Raji (cell line): ENCODE measurements around the gene FHOD3.

Source experiments
- POLR2A ChIP-seq: IDR thresholded peaks from 2 replicates; pipeline ENCODE4 v1.6.1; 2011; ENCODE audit warnings: low read depth, low read length, control low read depth; ENCODE audit not compliant: insufficient read depth

The FHOD3 gene

DNA sequence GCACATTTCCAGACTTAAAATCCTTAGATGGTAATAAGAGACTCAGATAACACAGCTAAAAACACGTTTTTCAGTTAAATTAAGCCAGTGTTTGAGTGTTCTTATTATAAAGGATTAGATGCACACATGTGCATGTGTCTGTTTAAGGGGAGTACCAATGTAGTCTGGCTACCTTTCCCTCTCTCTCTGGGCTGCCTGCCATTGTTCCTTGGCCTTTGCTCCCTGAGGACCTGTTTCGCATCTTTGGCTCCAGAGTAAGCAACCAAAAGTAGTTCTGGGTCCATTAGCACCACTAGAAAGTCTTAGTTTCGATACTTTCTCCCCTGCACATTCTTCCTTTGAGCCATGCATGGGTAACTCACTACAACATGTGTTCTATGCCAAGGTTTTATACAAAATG lies 303.0 kb downstream of the FHOD3 start:
- no peak for TF ChIP-seq POLR2A

DNA sequence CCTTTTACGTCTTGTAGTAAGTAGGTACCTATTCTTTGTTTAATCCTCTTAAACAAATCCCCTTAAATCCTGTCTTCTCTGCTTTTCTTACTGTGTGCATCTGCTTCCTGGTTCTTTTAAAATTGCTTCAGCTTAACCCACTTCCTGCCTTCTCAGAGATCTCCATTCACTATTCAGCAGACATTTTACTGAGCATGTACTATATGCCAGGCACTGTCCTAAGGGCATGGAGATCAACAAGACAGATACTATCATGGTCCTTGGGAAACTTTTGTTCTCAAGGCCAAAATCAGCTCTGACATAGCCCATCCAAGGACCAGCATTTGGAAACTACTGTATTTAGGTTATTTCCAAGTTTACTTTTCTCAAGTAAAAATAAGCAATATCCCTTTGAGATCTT lies 303.8 kb downstream of the FHOD3 start:
- TF ChIP-seq POLR2A: no peak

DNA sequence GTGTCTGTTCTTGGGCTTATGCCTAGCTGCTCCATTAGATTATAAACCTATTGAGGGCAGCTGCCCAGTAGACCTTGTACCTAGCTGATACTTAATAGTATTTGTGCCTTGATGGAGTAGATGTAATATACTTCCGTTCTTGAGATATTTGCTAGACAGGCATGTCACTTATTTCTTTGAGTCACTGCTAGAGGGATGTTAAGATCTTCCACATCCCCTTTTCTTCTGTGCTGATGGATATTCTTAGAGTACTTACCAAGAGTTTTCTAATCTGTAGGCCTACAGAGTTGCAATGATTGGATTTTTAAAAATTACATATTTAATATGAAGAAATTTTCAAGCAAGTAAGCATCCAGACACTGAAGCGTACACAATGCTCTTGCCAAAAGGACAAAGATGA lies 304.6 kb downstream of the FHOD3 start:
- TF ChIP-seq POLR2A: no peak

DNA sequence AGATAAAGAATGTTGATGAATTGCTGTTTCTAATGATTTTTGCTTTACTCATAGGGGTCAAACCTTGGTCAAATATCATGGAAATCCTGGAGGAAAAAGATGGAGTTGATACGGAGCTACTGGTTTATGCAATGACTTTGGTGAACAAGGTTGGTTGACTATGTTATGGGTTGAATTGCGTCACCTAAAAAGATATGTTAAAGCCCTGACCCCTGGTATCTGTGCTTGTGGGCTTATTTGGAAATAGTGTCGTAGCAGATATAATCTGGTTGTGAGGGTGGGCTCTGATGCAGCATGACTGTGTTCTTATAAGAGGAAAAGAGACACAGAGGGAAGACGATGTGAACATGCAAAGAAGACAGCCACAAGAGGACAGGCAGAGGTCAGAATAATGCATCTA lies 305.1 kb downstream of the FHOD3 start:
- no peak for TF ChIP-seq POLR2A

DNA sequence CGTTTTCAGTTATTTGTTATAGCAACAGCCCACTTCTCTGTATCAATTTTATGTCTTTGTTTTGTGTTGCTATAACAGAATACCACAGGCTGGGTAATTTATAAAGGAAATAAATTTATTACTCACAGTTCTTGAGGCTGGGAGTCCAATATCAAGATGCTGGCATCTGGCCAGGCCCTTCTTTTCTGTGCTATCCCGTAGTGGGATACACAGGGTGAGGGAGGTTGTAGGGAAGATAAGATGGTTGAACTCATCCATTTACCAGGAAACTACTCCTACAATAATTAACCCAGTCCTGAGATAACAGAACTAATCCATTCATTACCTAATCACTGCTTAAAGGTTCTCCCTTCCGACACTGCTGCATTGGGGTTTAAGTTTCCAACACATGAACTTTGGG lies 310.6 kb downstream of the FHOD3 start:
- TF ChIP-seq POLR2A: no peak

DNA sequence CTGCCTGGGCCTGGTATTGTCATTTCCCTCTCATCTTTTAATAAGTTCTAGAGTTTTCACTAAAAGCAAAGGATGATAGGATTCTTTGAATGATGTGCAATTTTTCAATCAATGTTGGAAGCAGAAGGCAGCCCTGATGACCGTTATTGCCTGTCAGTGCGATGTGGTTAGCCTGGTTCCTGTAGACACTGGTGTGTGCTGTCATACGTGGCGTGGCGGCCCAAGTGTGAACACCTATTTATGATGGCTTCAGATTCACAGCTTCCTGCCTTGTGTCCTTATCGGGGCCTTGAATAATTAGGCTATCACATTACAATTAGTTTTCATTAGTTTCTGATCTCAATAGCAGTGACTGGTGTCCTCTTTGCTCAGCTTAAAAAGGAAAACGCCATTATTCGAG lies 312.7 kb downstream of the FHOD3 start:
- no peak for TF ChIP-seq POLR2A

DNA sequence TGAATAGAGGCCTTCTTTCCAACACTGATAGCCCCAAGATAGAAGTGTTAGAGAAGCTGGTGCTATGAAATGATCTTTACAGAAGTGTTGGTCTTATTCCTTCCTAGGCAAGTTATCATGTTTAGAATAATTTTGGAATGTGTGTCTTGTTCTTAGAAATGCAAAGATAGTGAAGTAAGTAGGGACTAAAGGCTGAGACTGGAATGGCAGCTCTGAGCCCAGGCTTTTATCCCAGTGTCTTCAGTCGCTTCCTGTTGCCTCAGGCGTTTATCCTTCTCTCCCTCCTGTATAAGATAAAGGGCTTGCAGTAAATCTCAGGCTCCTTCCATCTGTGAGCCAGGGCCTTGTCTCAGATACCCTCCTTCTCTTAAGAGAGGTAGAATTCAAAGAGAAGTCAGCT lies 313.1 kb downstream of the FHOD3 start:
- no peak for TF ChIP-seq POLR2A

DNA sequence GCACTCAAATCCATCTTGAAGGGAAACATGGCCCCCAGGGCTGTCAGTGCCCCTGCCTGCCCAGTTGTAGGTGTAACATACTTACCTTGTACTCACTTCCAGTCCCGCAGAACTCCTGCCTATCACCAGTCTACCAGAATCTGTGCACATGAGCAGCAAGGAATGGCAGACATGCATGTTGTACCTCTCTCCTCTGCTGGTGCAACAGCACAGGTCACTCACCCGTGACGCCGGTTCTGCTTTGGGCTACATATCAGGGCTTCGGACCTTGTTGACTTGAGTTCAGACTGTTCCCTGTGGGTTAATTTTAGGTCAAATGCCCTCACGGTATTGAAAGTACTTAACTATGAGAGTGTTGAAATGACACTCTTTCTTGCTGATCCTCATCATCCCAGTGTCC lies 315.6 kb downstream of the FHOD3 start:
- TF ChIP-seq POLR2A: no peak

DNA sequence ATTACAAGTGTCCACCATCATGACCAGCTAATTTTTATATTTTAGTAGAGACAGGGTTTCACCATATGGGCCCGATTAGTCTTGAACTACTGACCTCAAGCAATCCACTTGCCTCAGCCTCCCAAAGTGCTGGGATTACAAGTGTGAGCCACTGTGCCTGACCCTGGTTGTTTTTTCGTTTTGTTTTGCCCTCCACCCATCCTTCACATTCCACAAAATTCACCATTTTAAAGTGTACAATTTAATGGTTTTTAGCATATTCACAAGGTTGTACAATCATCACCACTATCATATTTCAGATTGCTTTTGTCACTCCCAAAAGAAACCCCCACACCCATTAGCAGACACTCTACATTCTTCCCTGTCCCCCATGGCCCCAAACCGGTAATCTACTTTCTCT lies 316.3 kb downstream of the FHOD3 start:
- TF ChIP-seq POLR2A: no peak

DNA sequence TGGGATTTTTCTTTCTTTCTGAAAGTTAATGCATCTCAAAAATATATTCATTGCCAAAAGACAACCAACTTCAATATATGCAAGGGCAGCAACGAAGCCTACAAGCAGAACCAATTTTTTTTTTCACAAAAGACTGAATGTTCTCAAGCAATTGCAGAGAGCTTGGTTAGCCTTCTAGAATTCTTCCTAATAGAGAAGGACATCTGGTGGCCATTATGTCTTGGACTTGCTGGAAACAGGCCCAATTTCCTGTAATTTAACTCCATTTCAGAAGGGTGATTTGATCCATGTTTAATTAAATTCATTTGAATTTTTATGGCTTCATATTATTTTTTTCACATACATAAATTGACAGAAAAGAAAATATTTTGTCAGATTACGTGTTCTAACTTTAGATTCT lies 323.3 kb downstream of the FHOD3 start:
- no peak for TF ChIP-seq POLR2A

DNA sequence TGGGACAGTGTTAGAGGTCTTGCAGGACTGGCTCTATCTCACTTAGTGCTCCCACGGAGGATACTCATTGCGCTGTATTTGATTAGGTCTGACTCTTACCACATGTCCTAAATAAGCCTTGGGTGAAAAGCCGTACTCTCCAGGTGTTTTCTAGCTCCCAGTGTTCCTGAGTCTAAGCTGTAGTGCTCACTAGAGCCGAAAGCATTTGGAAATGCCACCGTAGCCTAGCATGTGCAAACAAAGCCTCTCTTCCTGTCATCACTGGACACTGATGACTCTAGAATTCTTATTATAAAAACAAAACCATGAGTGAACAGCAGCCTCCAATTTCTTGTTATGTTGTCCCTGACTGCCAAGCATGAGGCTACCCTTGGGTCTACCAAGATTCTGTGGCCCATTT lies 325.1 kb downstream of the FHOD3 start:
- no peak for TF ChIP-seq POLR2A

DNA sequence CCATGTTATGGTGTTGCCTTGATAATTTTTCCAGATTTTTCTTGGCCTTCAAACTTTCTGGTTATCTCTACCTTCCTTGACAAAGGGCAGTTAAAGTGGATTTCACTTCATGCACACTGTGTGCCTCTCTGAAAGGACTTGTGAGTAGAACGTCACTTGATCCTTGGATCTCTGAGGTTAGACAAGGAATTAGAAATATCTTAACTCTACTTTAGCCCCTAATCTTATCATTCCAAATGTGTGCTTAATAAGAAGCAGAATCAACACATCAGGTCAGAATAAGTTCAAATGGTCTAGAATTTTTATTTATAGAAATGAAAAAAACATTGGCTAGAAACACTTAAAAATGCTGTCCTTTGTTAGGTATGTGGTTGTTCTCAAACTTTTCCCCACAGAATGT lies 325.6 kb downstream of the FHOD3 start:
- TF ChIP-seq POLR2A: no peak

DNA sequence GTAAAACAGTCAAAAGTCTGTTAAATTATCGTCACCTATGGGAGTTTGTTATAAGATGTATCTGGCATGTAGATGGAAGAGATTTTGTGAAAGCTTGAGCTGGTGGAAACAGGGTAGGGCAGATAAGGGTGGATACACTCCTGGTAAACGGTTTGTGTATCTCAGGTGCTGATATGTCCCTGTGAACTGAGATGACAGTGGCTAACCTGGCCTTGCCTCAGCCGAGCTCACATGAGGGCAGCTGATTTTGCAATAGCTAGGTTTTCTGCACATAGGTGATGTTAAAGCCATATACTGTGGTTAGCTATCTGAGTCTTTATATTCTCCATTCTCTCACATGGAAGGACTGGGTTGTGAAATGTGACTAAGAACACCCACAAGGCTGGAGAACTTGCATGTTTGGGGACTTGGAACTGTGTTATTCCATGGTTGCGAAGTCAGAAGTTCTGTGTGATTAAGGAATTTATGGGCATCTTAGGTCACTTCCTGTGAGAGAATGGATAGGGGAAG lies 326.2 kb downstream of the FHOD3 start:
- TF ChIP-seq POLR2A: no peak

DNA sequence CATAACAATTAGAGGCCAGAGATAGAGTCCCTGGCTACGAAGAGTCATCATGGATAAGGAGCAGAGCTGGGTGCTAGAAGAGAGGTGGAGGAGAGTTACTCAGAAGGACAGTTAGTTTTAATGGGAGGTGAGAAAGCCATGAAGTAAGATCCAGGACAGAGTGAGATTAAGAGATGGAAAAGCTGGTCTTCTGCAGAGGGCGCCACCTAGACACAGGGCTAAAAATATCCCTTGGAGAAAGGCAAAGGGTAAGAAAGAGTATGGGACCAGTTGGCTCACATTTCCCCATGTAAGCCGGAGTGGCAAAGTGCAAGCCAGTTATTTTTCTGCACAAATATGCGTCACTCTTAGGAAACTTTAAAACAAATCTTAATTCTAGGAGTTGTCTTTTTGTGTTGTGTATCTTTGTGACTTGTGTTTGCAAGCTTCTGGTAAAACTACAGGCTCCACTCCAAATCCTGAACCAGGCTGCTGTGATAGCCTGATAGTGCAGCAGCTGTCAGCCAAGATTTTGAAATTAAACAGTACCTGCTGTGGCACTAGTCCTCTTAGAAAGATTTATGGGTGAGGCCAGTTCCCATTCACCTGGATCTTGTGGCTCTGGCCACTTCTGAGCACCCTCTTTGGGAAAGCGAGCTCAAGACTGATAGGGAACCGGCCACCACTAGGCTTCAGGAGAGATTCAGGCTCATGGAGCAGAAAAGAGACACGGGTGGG lies 327.1 kb downstream of the FHOD3 start:
- TF ChIP-seq POLR2A: no peak

DNA sequence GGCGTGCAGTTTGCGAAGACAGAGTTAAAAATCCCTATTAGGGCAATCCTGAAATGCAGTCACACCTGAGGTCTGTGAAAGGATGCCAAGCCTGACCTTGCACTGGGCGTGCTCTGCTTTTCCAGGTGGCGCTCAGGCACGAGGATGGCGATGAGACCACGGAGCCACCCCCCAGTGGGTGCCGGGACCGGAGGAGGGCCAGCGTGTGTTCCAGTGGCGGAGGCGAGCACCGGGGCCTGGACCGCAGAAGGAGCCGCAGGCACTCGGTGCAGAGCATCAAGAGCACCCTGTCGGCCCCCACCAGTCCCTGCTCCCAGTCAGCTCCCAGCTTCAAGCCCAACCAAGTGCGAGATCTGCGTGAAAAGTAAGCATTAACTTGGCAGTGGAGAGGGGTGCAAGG lies 327.9 kb downstream of the FHOD3 start:
- no peak for TF ChIP-seq POLR2A

DNA sequence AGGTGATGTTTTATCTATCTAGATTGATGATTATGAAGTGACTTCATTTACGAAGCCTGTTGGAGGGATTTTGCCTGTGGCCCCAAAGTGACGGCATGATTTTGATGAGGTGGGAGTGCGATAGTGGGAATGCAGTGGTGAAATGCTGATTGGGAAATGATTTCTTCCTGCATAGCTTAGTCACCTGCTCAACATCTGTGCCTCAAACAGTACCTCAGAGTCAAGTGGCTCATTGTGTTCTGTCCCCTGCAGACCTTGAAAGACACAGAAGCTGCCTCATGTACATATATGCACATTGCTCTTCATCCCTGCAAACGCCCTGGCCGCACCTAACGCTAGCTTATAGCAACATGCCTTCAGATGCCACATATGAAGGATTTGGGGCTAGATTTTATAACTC lies 330.1 kb downstream of the FHOD3 start:
- no peak for TF ChIP-seq POLR2A

DNA sequence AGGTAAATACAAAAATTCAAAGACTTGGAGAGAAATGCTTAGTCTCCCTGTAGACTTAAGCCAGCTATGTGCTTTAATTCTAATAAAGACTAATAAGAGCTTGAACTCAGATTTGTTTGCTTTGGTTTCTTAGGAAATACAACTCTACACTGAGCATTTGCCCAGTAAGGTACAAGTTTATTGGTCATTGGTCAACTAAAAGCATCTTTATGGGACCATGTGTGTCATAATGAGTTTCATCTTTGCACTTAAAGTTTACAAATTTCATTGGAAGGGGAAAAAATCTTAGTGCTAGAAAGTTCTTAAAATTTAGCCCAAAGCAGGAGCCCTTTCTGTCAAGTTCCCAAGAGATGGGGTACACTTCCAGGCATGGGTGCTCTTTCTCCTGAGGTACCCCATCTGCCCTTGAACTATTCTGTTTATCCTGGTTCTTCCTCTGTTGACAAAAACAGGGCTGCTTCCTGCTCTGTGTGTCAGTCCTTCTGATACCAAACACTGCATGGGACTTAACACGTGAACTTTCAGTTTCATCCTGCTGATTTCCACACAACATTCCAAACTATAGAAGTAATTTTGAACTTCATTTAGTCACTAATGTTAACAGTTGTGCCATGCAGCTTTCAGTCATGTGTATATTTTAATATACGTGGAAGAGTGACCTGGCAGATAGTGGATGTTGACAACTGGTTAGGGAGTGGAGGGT lies 331.1 kb downstream of the FHOD3 start:
- TF ChIP-seq POLR2A: no peak

DNA sequence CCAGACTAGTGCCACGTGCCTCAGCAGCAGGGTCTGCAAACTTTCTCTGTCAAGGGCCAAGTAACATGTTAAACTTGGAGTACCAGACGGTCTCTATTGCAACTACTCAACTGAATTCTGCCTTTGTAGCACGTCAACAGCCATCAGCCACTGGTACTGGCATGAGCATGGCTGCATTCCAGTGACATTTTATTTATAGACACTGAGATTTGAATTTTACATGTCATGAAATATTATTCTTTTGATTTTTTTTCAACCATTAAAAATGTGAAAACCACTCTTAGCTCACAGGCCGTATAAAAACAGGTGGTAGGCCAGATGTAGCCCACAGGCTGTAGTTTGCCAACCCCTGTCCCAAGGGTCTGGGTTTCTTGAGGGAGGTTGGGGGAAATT lies 331.6 kb downstream of the FHOD3 start:
- no peak for TF ChIP-seq POLR2A

DNA sequence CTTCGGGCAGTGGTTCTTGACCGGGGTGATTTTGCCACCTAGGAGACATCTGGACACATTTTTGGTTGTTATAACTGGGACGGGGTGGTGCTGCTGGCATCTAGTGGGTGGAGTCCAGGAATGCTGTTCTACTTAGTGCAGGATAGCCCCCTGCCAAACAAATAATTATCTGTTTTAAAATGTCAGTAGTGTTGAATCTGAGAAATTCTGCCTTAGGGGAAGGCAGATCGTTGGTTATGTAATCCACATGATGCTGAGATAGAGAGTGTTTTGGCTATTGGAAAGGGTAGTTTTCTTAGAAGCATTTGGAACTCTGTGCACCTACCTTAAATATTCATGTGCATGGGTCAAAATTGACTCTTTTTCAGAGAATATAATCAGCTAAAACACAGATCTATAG lies 332.3 kb downstream of the FHOD3 start:
- no peak for TF ChIP-seq POLR2A
